ENCODE data around the gene MYRIP.

- TF ChIP-seq EP300 (IDR thresholded peaks at IDR 0.05), result no peak
- no peak for TF ChIP-seq CTCF (IDR thresholded peaks at IDR 0.05)
- TF ChIP-seq POLR2A (IDR thresholded peaks at IDR 0.05), result no peak
- TF ChIP-seq POLR2AphosphoS5 (IDR thresholded peaks at IDR 0.05), result no peak
Measured at GRCh38 chr3:40265181-40265580, 455.8 kb downstream of the MYRIP start.

Measured in suprapubic skin (tissue), 4 donors.